K562 (cell line): ENCODE data around the gene SLC25A28. TPM values are rescaled to one million over a fixed set of nuclear protein-coding genes. Genes with fewer than 3 reads are reported as not detected.

Experiments used
- ATAC-seq: fragments of 200-7000 bp; cut with Tn5 transposase; 3 replicates; pipeline ENCODE4 v1.9.1; 2020; ENCODE audit warnings: moderate library complexity
- BruUV-seq: library from RNA; stranded (reverse); fragments of 400-500 nt; replicated peaks from 2 replicates; lab custom pipeline; 2021; lab: Mats Ljungman, UMichigan
- CTCF ChIA-PET: fragments of 300-600 bp; formaldehyde crosslinking; extraction: SDS; loops from one replicate; lab custom pipeline; 2021; ENCODE audit warnings: low intra/inter-chr PET ratio; lab: Yijun Ruan, JAX
- POLR2A ChIA-PET: fragments of 300-600, 350-650 bp; sonication (Branson Sonifier 250); formaldehyde crosslinking; extraction: SDS; loops from one replicate; lab custom pipeline; 2021; ENCODE audit warnings: antibody characterized with exemption, inconsistent platforms; lab: Yijun Ruan, JAX
- DNase-seq, 4 experiments: peaks; one replicate each; pipeline versions ENCODE4 v3.0.0 to v3.0.0-alpha.2; 2011 to 2018; ENCODE audit warnings: low spot score in 3 of 4, mixed read lengths in 3 of 4; ENCODE audit errors: extremely low read depth in 1 of 4
- FAIRE-seq: peaks from 2 replicates; lab custom pipeline; 2011; peaks lifted over from hg19 to GRCh38; lab: Jason Lieb, UNC
- H2AFZ ChIP-seq: 2 replicates; pipeline ENCODE4 v1.6.0; 2011; ENCODE audit warnings: low read depth, low read length, control low read depth, inconsistent platforms
- H3K27ac ChIP-seq: fragments of 200-600 bp; 3 replicates; pipeline ENCODE4 v1.8.0; 2011; ENCODE audit warnings: low read depth, mild to moderate bottlenecking, control low read depth, inconsistent platforms, low read length, moderate library complexity, mixed read lengths; ENCODE audit errors: extremely low read depth
- H3K27me3 ChIP-seq, 2 experiments: fragments of 300-600 bp in 1 of 2; 2 replicates in 1 of 2; 3 replicates in 1 of 2; pipeline versions ENCODE4 v1.6.0 to v1.8.0; 2011; ENCODE audit warnings: inconsistent platforms in 2 of 2, low read length in 2 of 2, mild to moderate bottlenecking in 1 of 2, mixed read lengths in 1 of 2, moderate library complexity in 1 of 2; ENCODE audit not compliant: control insufficient read depth in 2 of 2, insufficient read depth in 2 of 2
- H3K36me3 ChIP-seq: fragments of 300-600 bp; 3 replicates; pipeline ENCODE4 v1.8.0; 2011; ENCODE audit warnings: mild to moderate bottlenecking, low read length, inconsistent platforms; ENCODE audit not compliant: control insufficient read depth, insufficient read depth
- H3K4me1 ChIP-seq, 2 experiments: fragments of 200-600 bp in 1 of 2; replicated peaks in 1 of 2; 2 replicates in 1 of 2; 3 replicates in 1 of 2; pipeline versions ENCODE4 v1.5.1 to v1.8.0; 2011; ENCODE audit warnings: inconsistent platforms in 2 of 2, low read length in 2 of 2, mild to moderate bottlenecking in 1 of 2, mixed read lengths in 1 of 2, moderate library complexity in 1 of 2; ENCODE audit not compliant: control insufficient read depth in 2 of 2, insufficient read depth in 2 of 2
- H3K4me2 ChIP-seq: 2 replicates; pipeline ENCODE4 v1.6.1; 2011; ENCODE audit warnings: low read length, control low read depth, inconsistent platforms, mixed read lengths; ENCODE audit not compliant: insufficient read depth
- H3K4me3 ChIP-seq: fragments of 200-600 bp; sonication (generic), shearing (Covaris generic); 2 replicates; pipeline ENCODE4 v1.5.1; 2016; ENCODE audit warnings: control low read depth, inconsistent platforms
- H3K79me2 ChIP-seq: fragments of 200-600 bp; 3 replicates; pipeline ENCODE4 v1.8.0; 2011; ENCODE audit warnings: low read length, inconsistent platforms; ENCODE audit not compliant: control insufficient read depth, insufficient read depth
- H3K9ac ChIP-seq, 2 experiments: 2 replicates each; pipeline versions ENCODE4 v1.6.0 to v1.6.1; 2011; ENCODE audit warnings: low read depth in 2 of 2, low read length in 2 of 2, control low read depth in 1 of 2, inconsistent platforms in 1 of 2, mild to moderate bottlenecking in 1 of 2, mixed read lengths in 1 of 2; ENCODE audit not compliant: insufficient read depth in 1 of 2
- H3K9me1 ChIP-seq: one replicate; pipeline ENCODE4 v1.6.0; 2011; ENCODE audit warnings: inconsistent platforms, mild to moderate bottlenecking, low read length, moderate library complexity; ENCODE audit not compliant: control insufficient read depth, insufficient read depth
- H3K9me3 ChIP-seq: replicated peaks from 2 replicates; pipeline ENCODE4 v1.5.1; 2011; ENCODE audit warnings: low read depth, low read length, inconsistent platforms; ENCODE audit not compliant: control insufficient read depth, insufficient read depth
- H4K20me1 ChIP-seq: replicated peaks from 2 replicates; pipeline ENCODE4 v1.6.1; 2011; ENCODE audit warnings: low read length, inconsistent platforms, mixed read lengths; ENCODE audit not compliant: control insufficient read depth, insufficient read depth
- ZKSCAN1 ChIP-seq: fragments of 150-350 bp; IDR thresholded peaks from 2 replicates; pipeline ENCODE4 v1.6.1; 2016; ENCODE audit warnings: low read depth, low read length
- ZNF12 ChIP-seq: sonication (generic); formaldehyde crosslinking; IDR thresholded peaks from 2 replicates; pipeline ENCODE4 v1.4.0; 2020; ENCODE audit warnings: mild to moderate bottlenecking, missing genetic modification reagents
- ZNF133 ChIP-seq: fragments of 250-450 bp; sonication (Bioruptor Pico); IDR thresholded peaks from 2 replicates; pipeline ENCODE4 v1.4.0; 2020; ENCODE audit warnings: mild to moderate bottlenecking
- ZSCAN32 ChIP-seq: fragments of 450-650 bp; formaldehyde crosslinking; IDR thresholded peaks from 2 replicates; pipeline ENCODE4 v1.4.0; 2020; ENCODE audit warnings: mild to moderate bottlenecking, moderate library complexity
- WGBS: fragments of 100-300 bp; shearing (Covaris generic); methylation state at CpG from one replicate; pipeline ENCODE4 v1.1.6; 2016; ENCODE audit warnings: low coverage, mixed read lengths; ENCODE audit not compliant: insufficient coverage; ENCODE audit errors: missing lambda C conversion rate; 5-methylcytosine and 5-hydroxymethylcytosine counted together
- in situ Hi-C: fragments of 300-500 bp; cut with MboI; formaldehyde crosslinking; loops from 4 replicates; pipeline ENCODE4 v1.15.0; 2018; ENCODE audit warnings: inconsistent platforms, mixed read lengths
- intact Hi-C: fragments of 100-400 bp; cut with micrococcal nuclease; formaldehyde crosslinking; loops from 2 replicates; pipeline ENCODE4 v1.14.2; 2022
- polyA plus RNA-seq, 8 experiments: library from polyadenylated mRNA; depleted of rRNA in 4 of 8; stranded (reverse) in 5 of 8; unstranded in 3 of 8; fragments of >200 nt; fragmentation: Nextera tagmentation in 2 of 8; fragmentation: Illumina TruSeq in 1 of 8; extraction: Ambion mirVana in 2 of 8; extraction: Trizol in 1 of 8; gene quantifications; 2 replicates each; pipeline versions ENCODE4 v1.2.1 to v1.2.3, GENCODE V29; 2011 to 2014; ENCODE audit warnings: inconsistent platforms in 1 of 8, missing spikeins in 1 of 8
- total RNA-seq, 7 experiments: library from RNA; depleted of rRNA in 6 of 7; stranded (reverse); fragments of >200 nt in 6 of 7; fragmentation: Illumina TruSeq in 2 of 7; extraction: Trizol in 2 of 7; gene quantifications; 2 replicates each; pipeline versions ENCODE4 v1.2.1 to v1.2.3, GENCODE V29; 2011 to 2021; ENCODE audit warnings: low replicate concordance in 1 of 7
- TF ChIP-seq, protein P1 (sequence below): fragments of 450-650 bp; IDR thresholded peaks from 2 replicates; pipeline ENCODE4 v1.6.1; 2017; ENCODE audit warnings: antibody characterized with exemption, mild to moderate bottlenecking
- TF ChIP-seq, protein P2 (sequence below): fragments of 450-650 bp; IDR thresholded peaks from 2 replicates; pipeline ENCODE4 v1.7.0; 2016; ENCODE audit warnings: borderline replicate concordance
- TF ChIP-seq, protein P3 (sequence below), 2 experiments: fragments of 450-650 bp; IDR thresholded peaks; 2 replicates each; pipeline ENCODE4 v1.6.1; 2016
- TF ChIP-seq, protein P4 (sequence below): fragments of 250-450 bp; sonication (Bioruptor Pico); IDR thresholded peaks from 2 replicates; pipeline ENCODE4 v1.4.0; 2020; ENCODE audit warnings: mild to moderate bottlenecking, moderate library complexity
- TF ChIP-seq, protein P5 (sequence below): fragments of 250-450 bp; sonication (Bioruptor Pico); IDR thresholded peaks from 2 replicates; pipeline ENCODE4 v1.8.0; 2021; ENCODE audit warnings: mild to moderate bottlenecking, moderate library complexity

SLC25A28 gene
- total and polyA plus RNA-seq, 9 of the 15 experiments (the other 6 are each of a cell fraction or from before 2014, with no cell fraction given) = 6.2 to 32.3 (median 18.8) TPM

DNA sequence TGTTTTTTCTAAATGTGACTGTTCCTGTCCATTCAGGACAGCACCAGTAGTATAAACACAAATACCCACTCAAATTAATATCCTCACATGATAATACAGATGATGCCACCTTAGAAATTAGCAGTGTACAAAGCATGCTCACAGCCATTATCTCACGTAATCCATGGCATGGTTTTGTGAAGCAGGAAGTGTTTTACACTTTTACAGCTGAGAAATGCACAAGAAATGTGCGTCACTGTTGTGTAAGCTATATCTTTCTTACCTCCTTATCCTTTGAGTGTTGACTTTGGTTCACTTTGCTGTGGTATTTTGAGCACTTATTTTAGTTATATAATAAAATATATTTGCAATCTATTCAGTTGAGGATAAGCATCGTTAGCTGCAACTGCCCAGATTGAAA, 55.9 kb downstream of the SLC25A28 start:
- Histone ChIP-seq H3K4me2 (no peak overlapping the region), H3K4me3 (no peak overlapping the region), H3K27me3 (peaks cover 0 to 6% of the 10 kb centered on the region in 2 experiments; a peak in 1 of 5 replicates), H3K9me3 (no peaks in the 10 kb centered on the region), H3K79me2 (no peaks in the 10 kb centered on the region), H3K9ac (no peak overlapping the region), H2AFZ (no peak overlapping the region), H3K36me3 (no peaks in the 10 kb centered on the region), H3K9me1 (no peaks in the 10 kb centered on the region), H3K4me1 (no peaks in the 10 kb centered on the region), H3K27ac (no peak overlapping the region), H4K20me1 (no peaks in the 10 kb centered on the region)
- ChIA-PET CTCF (no interaction called here), POLR2A (interaction anchor here (0.6 to 1.2 kb wide), 2 partner anchors 21 to 57 kb away, joined by 3 read pairs; no protein-coding TSS in a partner anchor)
- intact Hi-C loops (loop anchor here (10.0 kb wide), 1 partner anchor 80 kb away; no protein-coding TSS in a partner anchor), in situ Hi-C loops (loop anchor here (5.0 kb wide), 1 partner anchor 48 kb away; no protein-coding TSS in a partner anchor)
- 3% methylated on average over 3 of the region's 3 CpGs for WGBS
- no peak for FAIRE-seq
- BruUV-seq = no TSS peak
- no peak for ATAC-seq
- no peak for DNase-seq
- TF ChIP-seq, protein P1, sequence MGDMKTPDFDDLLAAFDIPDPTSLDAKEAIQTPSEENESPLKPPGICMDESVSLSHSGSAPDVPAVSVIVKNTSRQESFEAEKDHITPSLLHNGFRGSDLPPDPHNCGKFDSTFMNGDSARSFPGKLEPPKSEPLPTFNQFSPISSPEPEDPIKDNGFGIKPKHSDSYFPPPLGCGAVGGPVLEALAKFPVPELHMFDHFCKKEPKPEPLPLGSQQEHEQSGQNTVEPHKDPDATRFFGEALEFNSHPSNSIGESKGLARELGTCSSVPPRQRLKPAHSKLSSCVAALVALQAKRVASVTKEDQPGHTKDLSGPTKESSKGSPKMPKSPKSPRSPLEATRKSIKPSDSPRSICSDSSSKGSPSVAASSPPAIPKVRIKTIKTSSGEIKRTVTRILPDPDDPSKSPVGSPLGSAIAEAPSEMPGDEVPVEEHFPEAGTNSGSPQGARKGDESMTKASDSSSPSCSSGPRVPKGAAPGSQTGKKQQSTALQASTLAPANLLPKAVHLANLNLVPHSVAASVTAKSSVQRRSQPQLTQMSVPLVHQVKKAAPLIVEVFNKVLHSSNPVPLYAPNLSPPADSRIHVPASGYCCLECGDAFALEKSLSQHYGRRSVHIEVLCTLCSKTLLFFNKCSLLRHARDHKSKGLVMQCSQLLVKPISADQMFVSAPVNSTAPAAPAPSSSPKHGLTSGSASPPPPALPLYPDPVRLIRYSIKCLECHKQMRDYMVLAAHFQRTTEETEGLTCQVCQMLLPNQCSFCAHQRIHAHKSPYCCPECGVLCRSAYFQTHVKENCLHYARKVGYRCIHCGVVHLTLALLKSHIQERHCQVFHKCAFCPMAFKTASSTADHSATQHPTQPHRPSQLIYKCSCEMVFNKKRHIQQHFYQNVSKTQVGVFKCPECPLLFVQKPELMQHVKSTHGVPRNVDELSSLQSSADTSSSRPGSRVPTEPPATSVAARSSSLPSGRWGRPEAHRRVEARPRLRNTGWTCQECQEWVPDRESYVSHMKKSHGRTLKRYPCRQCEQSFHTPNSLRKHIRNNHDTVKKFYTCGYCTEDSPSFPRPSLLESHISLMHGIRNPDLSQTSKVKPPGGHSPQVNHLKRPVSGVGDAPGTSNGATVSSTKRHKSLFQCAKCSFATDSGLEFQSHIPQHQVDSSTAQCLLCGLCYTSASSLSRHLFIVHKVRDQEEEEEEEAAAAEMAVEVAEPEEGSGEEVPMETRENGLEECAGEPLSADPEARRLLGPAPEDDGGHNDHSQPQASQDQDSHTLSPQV = no peak
- TF ChIP-seq ZKSCAN1 (no peak), ZSCAN32 (no peak), ZNF133 (no peak), ZNF12 (CRISPR knock-in tag) (no peak)
- TF ChIP-seq, protein P2, sequence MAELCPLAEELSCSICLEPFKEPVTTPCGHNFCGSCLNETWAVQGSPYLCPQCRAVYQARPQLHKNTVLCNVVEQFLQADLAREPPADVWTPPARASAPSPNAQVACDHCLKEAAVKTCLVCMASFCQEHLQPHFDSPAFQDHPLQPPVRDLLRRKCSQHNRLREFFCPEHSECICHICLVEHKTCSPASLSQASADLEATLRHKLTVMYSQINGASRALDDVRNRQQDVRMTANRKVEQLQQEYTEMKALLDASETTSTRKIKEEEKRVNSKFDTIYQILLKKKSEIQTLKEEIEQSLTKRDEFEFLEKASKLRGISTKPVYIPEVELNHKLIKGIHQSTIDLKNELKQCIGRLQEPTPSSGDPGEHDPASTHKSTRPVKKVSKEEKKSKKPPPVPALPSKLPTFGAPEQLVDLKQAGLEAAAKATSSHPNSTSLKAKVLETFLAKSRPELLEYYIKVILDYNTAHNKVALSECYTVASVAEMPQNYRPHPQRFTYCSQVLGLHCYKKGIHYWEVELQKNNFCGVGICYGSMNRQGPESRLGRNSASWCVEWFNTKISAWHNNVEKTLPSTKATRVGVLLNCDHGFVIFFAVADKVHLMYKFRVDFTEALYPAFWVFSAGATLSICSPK = no peak
- TF ChIP-seq, protein P3, sequence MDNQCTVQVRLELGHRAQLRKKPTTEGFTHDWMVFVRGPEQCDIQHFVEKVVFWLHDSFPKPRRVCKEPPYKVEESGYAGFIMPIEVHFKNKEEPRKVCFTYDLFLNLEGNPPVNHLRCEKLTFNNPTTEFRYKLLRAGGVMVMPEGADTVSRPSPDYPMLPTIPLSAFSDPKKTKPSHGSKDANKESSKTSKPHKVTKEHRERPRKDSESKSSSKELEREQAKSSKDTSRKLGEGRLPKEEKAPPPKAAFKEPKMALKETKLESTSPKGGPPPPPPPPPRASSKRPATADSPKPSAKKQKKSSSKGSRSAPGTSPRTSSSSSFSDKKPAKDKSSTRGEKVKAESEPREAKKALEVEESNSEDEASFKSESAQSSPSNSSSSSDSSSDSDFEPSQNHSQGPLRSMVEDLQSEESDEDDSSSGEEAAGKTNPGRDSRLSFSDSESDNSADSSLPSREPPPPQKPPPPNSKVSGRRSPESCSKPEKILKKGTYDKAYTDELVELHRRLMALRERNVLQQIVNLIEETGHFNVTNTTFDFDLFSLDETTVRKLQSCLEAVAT (IDR thresholded peaks at IDR 0.05) = no peak
- TF ChIP-seq, protein P4, sequence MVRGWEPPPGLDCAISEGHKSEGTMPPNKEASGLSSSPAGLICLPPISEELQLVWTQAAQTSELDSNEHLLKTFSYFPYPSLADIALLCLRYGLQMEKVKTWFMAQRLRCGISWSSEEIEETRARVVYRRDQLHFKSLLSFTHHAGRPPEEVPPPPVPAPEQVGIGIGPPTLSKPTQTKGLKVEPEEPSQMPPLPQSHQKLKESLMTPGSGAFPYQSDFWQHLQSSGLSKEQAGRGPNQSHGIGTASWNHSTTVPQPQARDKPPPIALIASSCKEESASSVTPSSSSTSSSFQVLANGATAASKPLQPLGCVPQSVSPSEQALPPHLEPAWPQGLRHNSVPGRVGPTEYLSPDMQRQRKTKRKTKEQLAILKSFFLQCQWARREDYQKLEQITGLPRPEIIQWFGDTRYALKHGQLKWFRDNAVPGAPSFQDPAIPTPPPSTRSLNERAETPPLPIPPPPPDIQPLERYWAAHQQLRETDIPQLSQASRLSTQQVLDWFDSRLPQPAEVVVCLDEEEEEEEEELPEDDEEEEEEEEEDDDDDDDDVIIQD (CRISPR knock-in tag) = no peak
- TF ChIP-seq, protein P5, sequence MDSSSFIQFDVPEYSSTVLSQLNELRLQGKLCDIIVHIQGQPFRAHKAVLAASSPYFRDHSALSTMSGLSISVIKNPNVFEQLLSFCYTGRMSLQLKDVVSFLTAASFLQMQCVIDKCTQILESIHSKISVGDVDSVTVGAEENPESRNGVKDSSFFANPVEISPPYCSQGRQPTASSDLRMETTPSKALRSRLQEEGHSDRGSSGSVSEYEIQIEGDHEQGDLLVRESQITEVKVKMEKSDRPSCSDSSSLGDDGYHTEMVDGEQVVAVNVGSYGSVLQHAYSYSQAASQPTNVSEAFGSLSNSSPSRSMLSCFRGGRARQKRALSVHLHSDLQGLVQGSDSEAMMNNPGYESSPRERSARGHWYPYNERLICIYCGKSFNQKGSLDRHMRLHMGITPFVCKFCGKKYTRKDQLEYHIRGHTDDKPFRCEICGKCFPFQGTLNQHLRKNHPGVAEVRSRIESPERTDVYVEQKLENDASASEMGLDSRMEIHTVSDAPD = no peak
